Subcutaneous adipose tissue (tissue), 4 donors: ENCODE results near the gene CFAP74. TPM values are rescaled to one million over a fixed set of nuclear protein-coding genes. Genes with fewer than 3 reads are reported as not detected.

Source experiments
- CTCF ChIP-seq: fragments of 450-650 bp; IDR thresholded peaks from one replicate; pipeline ENCODE4 v1.5.1; 2016; ENCODE audit warnings: low read depth, mild to moderate bottlenecking, control low read depth, antibody characterized with exemption, moderate library complexity
- total RNA-seq, 4 donors: library from RNA; depleted of rRNA; stranded (reverse); fragments of >200 nt; gene quantifications; one replicate each; pipeline ENCODE4 v1.1.0, GENCODE V29; 2016

The CFAP74 gene
- total RNA-seq, 4 donors from 2014 or later = 0.16 TPM; not detected in 3

- TF ChIP-seq CTCF = no peak
Observed at GRCh38 chr1:1925437-1926345, 77.9 kb downstream of the CFAP74 start.

GRCh38 chr1:1924849-1925248, 78.7 kb downstream of the CFAP74 start:
- TF ChIP-seq CTCF = no peak

- TF ChIP-seq CTCF = no peak
Observed at GRCh38 chr1:1924386-1924785, 79.2 kb downstream of the CFAP74 start.

- TF ChIP-seq CTCF = no peak
Observed at GRCh38 chr1:1922956-1923833, 80.4 kb downstream of the CFAP74 start.

GRCh38 chr1:1922702-1922955, 81.0 kb downstream of the CFAP74 start:
- no peak for TF ChIP-seq CTCF

- no peak for TF ChIP-seq CTCF
Observed at GRCh38 chr1:1921901-1922701, 81.5 kb downstream of the CFAP74 start.
